ENCODE data around the gene GOLIM4. TPM values are rescaled to one million over a fixed set of nuclear protein-coding genes. Genes with fewer than 3 reads are reported as not detected.

GOLIM4 gene
- total RNA-seq, 3 donors from 2014 or later (not counting 1 experiment from before 2014, with no cell fraction given): 13.7 to 17.9 (median 17.9) TPM

- H3K4me1 Mint-ChIP-seq: peaks cover 36 to 49% of the 10 kb centered on the region in 2 donors
- no peak overlapping the region for H3K27ac Mint-ChIP-seq
- no peak overlapping the region for H3K4me3 ChIP-seq (ENCODE audit: low read length)
- no peak for DNase-seq
- no peaks in the 10 kb centered on the region for H3K27me3 ChIP-seq (ENCODE audit: control insufficient read depth, insufficient read depth, low read length)
- H3K4me1 ChIP-seq (ENCODE audit: control insufficient read depth, insufficient read depth, low read length): peaks cover 11% of the 10 kb centered on the region
- no peaks in the 10 kb centered on the region for H3K9me3 Mint-ChIP-seq
- H3K36me3 Mint-ChIP-seq: no peaks in the 10 kb centered on the region
- intact Hi-C loops (cut with micrococcal nuclease): loop anchor here (2.0 kb wide), 1 partner anchor 47 kb away; no protein-coding TSS in a partner anchor
- peak overlapping the region; percentile 53 for H3K4me3 Mint-ChIP-seq
- ATAC-seq: no peak
- no peaks in the 10 kb centered on the region for H3K9me3 ChIP-seq (ENCODE audit: control insufficient read depth, insufficient read depth, low read length)
- H3K36me3 ChIP-seq (ENCODE audit: control insufficient read depth, insufficient read depth, low read length): no peaks in the 10 kb centered on the region
- H3K27me3 Mint-ChIP-seq (ENCODE audit: low read depth in 2 of 2): no peaks in the 10 kb centered on the region
- 86% methylated on average over 1 of the region's 3 CpGs for WGBS (ENCODE audit: insufficient coverage)
- TF ChIP-seq CTCF (IDR thresholded peaks at IDR 0.05): no peak
- H3K27ac ChIP-seq (ENCODE audit: low read length): no peak overlapping the region
Measured at GRCh38 chr3:168093790-168094189, 1.9 kb downstream of the GOLIM4 start.

- no peaks in the 10 kb centered on the region for H3K9me3 ChIP-seq (ENCODE audit: control insufficient read depth, insufficient read depth, low read length)
- peaks cover 11% of the 10 kb centered on the region for H3K4me1 ChIP-seq (ENCODE audit: control insufficient read depth, insufficient read depth, low read length)
- no peaks in the 10 kb centered on the region for H3K36me3 Mint-ChIP-seq
- WGBS (ENCODE audit: insufficient coverage): 93% methylated on average over 2 of the region's 2 CpGs
- no peaks in the 10 kb centered on the region for H3K9me3 Mint-ChIP-seq
- DNase-seq: no peak
- intact Hi-C loops (cut with micrococcal nuclease): no loop called here
- ATAC-seq: no peak
- H3K27ac ChIP-seq (ENCODE audit: low read length): no peak overlapping the region
- H3K36me3 ChIP-seq (ENCODE audit: control insufficient read depth, insufficient read depth, low read length): no peaks in the 10 kb centered on the region
- H3K27ac Mint-ChIP-seq: no peak overlapping the region
- H3K27me3 Mint-ChIP-seq (ENCODE audit: low read depth in 2 of 2): no peaks in the 10 kb centered on the region
- H3K4me1 Mint-ChIP-seq: peaks cover 41 to 54% of the 10 kb centered on the region in 2 donors
- H3K27me3 ChIP-seq (ENCODE audit: control insufficient read depth, insufficient read depth, low read length): no peaks in the 10 kb centered on the region
- TF ChIP-seq CTCF (IDR thresholded peaks at IDR 0.05): no peak
- no peak overlapping the region for H3K4me3 ChIP-seq (ENCODE audit: low read length)
- peak overlapping the region; percentile 53 for H3K4me3 Mint-ChIP-seq
Measured at GRCh38 chr3:168093229-168093628, 2.5 kb downstream of the GOLIM4 start.

- Histone ChIP-seq H3K9me3 (ENCODE audit: control insufficient read depth, insufficient read depth, low read length) (no peaks in the 10 kb centered on the region), H3K36me3 (ENCODE audit: control insufficient read depth, insufficient read depth, low read length) (no peaks in the 10 kb centered on the region), H3K4me1 (ENCODE audit: control insufficient read depth, insufficient read depth, low read length) (peaks cover 11% of the 10 kb centered on the region), H3K4me3 (ENCODE audit: low read length) (no peak overlapping the region), H3K27ac (ENCODE audit: low read length) (no peak overlapping the region), H3K27me3 (ENCODE audit: control insufficient read depth, insufficient read depth, low read length) (no peaks in the 10 kb centered on the region)
- H3K4me3 Mint-ChIP-seq: no peak overlapping the region
- DNase-seq (no peak), ATAC-seq (no peak)
- TF ChIP-seq CTCF (IDR thresholded peaks at IDR 0.05): no peak
- peaks cover 49 to 62% of the 10 kb centered on the region in 2 donors for H3K4me1 Mint-ChIP-seq
- no peak overlapping the region for H3K27ac Mint-ChIP-seq
- intact Hi-C loops (cut with micrococcal nuclease): no loop called here
- no peaks in the 10 kb centered on the region for H3K27me3 Mint-ChIP-seq (ENCODE audit: low read depth in 2 of 2)
- H3K9me3 Mint-ChIP-seq: no peaks in the 10 kb centered on the region
- no peaks in the 10 kb centered on the region for H3K36me3 Mint-ChIP-seq
Measured at GRCh38 chr3:168091941-168092340, 3.8 kb downstream of the GOLIM4 start.

- no peak for TF ChIP-seq CTCF (IDR thresholded peaks at IDR 0.05)
- peaks cover 44 to 59% of the 10 kb centered on the region in 2 donors for H3K4me1 Mint-ChIP-seq
Measured at GRCh38 chr3:168091302-168091858, 4.3 kb downstream of the GOLIM4 start.

More at GRCh38 chr3:168091302-168091858, 4.3 kb downstream of the GOLIM4 start:
- Histone ChIP-seq H3K9me3 (ENCODE audit: control insufficient read depth, insufficient read depth, low read length) (no peaks in the 10 kb centered on the region), H3K27me3 (ENCODE audit: control insufficient read depth, insufficient read depth, low read length) (no peaks in the 10 kb centered on the region), H3K4me3 (ENCODE audit: low read length) (no peak overlapping the region), H3K4me1 (ENCODE audit: control insufficient read depth, insufficient read depth, low read length) (peaks cover 10% of the 10 kb centered on the region), H3K36me3 (ENCODE audit: control insufficient read depth, insufficient read depth, low read length) (no peaks in the 10 kb centered on the region), H3K27ac (ENCODE audit: low read length) (no peak overlapping the region)
- Mint-ChIP-seq H3K4me3 (no peak overlapping the region), H3K27ac (no peak overlapping the region), H3K9me3 (no peaks in the 10 kb centered on the region), H3K27me3 (ENCODE audit: low read depth in 2 of 2) (no peaks in the 10 kb centered on the region), H3K36me3 (no peaks in the 10 kb centered on the region)
- 100% methylated on average over 2 of the region's 3 CpGs for WGBS (ENCODE audit: insufficient coverage)
- ATAC-seq (no peak), DNase-seq (no peak)
- intact Hi-C loops (cut with micrococcal nuclease): no loop called here

All from natural killer cell (primary cell).